Measurements from ENCODE around the gene H19.

DNA sequence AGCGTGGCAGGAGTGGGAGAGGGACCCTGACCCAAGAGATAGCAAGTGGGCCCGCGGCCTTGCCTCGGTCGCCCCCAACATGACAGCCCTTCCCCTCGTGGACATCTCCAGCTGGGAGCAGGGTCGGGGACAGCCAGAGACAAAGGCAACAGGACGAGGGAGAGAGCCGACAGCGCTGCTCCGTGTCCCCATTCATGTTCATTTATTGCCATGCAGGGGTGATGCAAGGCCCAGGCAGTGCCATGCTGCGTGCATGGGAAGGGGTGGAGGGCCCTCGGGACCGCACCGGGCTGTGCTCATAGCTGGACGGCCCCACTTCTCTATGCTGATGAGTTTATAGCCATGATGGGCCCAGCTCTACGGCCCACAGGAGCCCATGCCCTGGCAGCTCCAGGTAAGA is 37.9 kb downstream of the H19 start:
- TF ChIP-seq EZH2 (IDR thresholded peaks at IDR 0.05; ENCODE audit: borderline replicate concordance, low read depth, low read length, severe bottlenecking), result no peak
- TF ChIP-seq, protein P1, sequence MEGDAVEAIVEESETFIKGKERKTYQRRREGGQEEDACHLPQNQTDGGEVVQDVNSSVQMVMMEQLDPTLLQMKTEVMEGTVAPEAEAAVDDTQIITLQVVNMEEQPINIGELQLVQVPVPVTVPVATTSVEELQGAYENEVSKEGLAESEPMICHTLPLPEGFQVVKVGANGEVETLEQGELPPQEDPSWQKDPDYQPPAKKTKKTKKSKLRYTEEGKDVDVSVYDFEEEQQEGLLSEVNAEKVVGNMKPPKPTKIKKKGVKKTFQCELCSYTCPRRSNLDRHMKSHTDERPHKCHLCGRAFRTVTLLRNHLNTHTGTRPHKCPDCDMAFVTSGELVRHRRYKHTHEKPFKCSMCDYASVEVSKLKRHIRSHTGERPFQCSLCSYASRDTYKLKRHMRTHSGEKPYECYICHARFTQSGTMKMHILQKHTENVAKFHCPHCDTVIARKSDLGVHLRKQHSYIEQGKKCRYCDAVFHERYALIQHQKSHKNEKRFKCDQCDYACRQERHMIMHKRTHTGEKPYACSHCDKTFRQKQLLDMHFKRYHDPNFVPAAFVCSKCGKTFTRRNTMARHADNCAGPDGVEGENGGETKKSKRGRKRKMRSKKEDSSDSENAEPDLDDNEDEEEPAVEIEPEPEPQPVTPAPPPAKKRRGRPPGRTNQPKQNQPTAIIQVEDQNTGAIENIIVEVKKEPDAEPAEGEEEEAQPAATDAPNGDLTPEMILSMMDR (IDR thresholded peaks at IDR 0.05; ENCODE audit: borderline replicate concordance, extremely low read depth, low read length, poor library complexity, severe bottlenecking), result no peak
